ENCODE measurements around the gene SH2D1A.
"Not testable (repeated sequence)": the region's sequence is repeated elsewhere in the genome, so short reads cannot be mapped to it uniquely, and the experiment has no call there.

SH2D1A gene

DNA sequence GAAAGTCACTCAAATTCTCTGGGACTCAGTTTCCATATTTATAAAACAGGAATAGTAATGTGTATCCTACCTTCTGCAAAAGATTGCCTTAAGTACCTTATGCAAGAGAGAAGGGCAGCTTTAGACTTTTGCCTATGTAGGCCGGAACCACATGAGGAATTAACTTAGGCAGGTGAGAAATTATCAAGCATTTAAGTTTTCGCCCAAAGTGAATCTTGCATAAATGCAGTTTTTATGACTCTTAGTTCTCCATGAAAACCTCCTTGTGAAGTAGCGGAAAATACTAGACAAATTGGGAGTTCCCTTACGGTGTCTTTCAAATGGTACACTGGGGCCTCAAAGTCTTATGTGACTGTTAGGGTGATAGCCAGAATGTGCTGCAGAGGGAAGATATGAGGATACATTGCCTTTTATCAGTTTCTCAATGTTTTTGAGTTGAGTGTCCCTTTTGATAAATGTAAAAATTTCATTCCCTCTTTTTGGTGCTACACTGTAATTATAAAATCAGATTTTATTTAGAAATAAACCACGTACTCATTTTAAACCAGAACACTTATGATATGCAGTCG is 2.6 kb downstream of the SH2D1A start:
- DNase-seq (ENCODE audit: low read depth in 2 of 2, low spot score in 1 of 2) = no peak

DNA sequence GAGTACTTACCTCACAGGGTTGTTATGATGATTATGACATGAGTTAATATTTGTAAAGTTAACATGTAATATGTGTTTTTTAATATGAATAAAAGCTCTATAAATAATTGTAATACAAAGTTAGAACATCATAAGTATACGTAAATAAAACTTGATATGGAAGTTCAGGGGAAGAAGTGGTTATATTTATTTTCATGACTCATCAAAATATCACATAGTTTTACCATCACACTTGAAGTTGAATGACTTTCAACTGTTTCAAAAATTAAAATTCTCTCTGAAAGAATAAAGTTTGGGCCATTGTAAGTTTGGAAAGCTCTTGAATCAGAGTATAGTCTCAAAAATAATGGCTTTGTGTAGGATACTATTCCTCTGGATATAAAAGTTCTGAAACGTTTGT is 8.3 kb downstream of the SH2D1A start:
- DNase-seq (ENCODE audit: low read depth in 2 of 2, low spot score in 1 of 2) = no peak

DNA sequence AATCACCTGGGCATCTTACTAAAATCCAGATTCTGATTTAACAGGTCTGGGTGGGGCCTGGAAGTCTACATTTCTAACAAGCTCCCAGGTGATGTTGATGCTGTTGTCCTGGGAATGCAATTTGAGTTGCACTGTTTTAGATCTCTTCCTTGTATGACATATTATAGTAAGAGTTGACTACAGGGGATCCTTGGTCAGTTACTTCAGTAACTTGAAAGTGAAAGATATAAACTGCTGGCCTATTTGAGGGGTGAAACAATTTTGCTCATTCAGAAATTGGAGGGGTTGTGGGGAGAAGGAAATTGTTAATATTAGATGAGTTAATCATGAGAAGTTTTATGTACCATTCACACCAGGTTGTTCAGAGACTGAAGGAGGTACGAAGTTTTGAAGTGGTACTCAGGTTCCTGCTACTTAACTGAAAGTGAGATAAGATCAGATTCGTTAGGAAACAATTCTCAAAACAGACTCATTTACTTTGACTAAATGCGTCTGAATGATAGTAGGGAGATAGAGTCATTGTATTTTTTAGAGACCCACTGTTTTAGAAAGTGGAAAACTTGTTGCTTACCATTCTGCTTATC is 12.5 kb downstream of the SH2D1A start:
- no peak for DNase-seq (ENCODE audit: low read depth in 2 of 2, low spot score in 1 of 2)

- no peak for DNase-seq (ENCODE audit: low read depth in 2 of 2, low spot score in 1 of 2)
Measured at GRCh38 chrX:124362072-124362471, 15.7 kb downstream of the SH2D1A start.

GRCh38 chrX:124362761-124363160 is 16.4 kb downstream of the SH2D1A start:
- no peak for DNase-seq (ENCODE audit: low read depth in 2 of 2, low spot score in 1 of 2)

- DNase-seq (ENCODE audit: low read depth in 2 of 2, low spot score in 1 of 2) = no peak
Measured at GRCh38 chrX:124369722-124370121, 23.4 kb downstream of the SH2D1A start.

- no peak for DNase-seq (ENCODE audit: low read depth in 2 of 2, low spot score in 1 of 2)
Measured at GRCh38 chrX:124373348-124373747, 27.0 kb downstream of the SH2D1A start.

DNA sequence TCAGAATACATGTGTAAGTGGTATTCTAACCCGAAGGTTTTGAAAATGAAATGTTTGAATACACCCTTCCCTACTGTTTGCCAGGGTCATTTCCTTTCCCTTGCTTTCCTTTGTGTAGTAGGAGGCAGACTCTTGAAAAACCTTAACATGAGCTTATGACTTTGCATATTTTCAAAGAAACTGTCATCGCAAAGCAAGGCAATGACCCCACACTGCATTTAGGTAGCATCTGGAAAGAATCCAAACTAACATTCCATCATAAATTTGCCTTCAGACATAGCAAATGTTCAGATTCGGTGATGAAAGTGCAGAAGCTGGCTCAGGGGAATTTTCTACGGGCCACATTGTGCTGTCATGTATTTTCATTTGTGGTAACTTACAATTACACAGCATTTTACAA is 32.3 kb downstream of the SH2D1A start:
- no peak for DNase-seq (ENCODE audit: low read depth in 2 of 2, low spot score in 1 of 2)

- DNase-seq (ENCODE audit: low read depth in 2 of 2, low spot score in 1 of 2) = no peak
Measured at GRCh38 chrX:124383354-124383753, 37.0 kb downstream of the SH2D1A start.

DNA sequence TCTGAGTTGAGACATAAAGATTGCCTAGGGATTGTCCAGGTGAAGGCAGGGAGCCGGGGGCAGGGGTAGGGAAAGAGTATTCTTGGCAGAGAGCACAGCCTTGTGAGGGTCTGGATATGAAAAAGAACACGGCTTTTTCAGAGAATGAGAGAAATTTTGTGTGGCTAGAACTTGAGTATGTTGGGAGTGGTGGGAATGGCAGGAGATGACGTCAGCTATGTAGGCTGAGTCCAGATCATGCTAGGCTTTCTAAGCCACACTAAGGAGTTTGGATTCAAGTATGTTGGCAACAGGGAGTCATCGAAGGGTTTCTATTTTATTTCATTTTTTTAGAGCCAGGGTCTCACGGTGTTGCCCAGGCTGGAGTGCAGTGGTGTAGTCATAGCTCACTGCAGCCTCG is 40.0 kb downstream of the SH2D1A start:
- DNase-seq (ENCODE audit: low read depth in 2 of 2, low spot score in 1 of 2) = no peak

DNA sequence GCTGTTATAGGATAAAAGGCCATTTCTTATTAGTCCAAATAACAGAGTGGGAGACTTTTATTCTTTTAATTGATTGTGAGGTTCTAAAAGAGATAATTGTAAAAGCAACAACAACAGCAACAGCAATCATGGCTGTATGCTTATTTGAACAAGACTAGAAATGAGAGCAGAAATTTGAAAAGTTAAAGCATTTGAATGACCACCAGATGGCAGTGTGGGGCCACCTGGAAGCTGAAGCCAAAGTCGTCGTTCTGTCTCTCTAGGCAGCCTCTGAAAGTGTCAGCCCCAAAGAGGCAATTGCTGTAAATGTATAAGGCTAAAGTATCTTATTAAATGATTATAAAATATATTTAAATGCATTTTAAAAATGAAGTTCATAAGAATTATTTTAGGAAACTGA is 42.2 kb downstream of the SH2D1A start:
- DNase-seq (ENCODE audit: low read depth in 2 of 2, low spot score in 1 of 2) = peak; percentile 16 to 22

GRCh38 chrX:124392794-124393193 is 46.4 kb downstream of the SH2D1A start:
- no peak for DNase-seq (ENCODE audit: low read depth in 2 of 2, low spot score in 1 of 2)

- no peak for DNase-seq (ENCODE audit: low read depth in 2 of 2, low spot score in 1 of 2)
Measured at GRCh38 chrX:124393238-124393637, 46.9 kb downstream of the SH2D1A start.

DNA sequence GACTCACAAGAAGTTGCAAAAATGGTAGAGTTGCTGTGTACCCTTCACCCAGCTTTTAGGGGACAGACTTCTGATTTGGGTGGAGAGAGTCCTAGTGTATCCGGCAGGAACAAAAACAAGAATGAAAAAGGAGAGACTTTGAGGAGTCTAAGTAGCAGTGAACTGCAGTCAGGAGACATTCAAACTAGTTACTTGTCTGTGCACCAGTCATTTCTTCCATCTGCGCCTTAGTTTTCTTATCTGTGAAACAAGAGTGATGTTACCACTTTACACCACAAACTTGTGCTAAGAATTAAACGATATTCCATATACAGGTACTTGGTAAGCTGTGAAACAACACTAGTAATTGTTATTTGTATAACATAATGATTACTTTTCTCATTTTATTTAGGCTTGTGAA is 47.3 kb downstream of the SH2D1A start:
- no peak for DNase-seq (ENCODE audit: low read depth in 2 of 2, low spot score in 1 of 2)

GRCh38 chrX:124395145-124395880 is 49.0 kb downstream of the SH2D1A start:
- no peak for DNase-seq (ENCODE audit: low read depth in 2 of 2, low spot score in 1 of 2)

GRCh38 chrX:124401696-124402095 is 55.3 kb downstream of the SH2D1A start:
- DNase-seq (ENCODE audit: low read depth in 2 of 2, low spot score in 1 of 2) = no peak

DNA sequence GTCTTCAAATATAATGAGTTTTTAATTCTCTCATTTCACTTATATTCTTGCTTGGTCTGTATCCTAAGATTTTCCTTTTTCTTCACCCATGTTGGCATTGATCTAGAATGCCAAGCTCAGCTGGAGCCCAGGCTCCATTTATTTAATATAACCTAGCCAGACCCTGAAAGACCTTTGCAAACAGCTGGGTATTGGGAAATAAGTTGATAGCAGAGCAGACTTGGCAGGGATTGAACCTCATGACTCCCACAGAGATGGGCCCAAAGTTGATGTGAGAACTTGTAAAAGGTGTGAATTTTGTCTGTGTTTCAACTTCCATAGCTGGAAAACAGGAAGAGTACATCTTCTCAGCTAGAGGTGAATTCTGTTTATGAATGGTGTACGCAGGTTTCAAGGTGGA is 59.5 kb downstream of the SH2D1A start:
- DNase-seq (ENCODE audit: low read depth in 2 of 2, low spot score in 1 of 2) = no peak

DNA sequence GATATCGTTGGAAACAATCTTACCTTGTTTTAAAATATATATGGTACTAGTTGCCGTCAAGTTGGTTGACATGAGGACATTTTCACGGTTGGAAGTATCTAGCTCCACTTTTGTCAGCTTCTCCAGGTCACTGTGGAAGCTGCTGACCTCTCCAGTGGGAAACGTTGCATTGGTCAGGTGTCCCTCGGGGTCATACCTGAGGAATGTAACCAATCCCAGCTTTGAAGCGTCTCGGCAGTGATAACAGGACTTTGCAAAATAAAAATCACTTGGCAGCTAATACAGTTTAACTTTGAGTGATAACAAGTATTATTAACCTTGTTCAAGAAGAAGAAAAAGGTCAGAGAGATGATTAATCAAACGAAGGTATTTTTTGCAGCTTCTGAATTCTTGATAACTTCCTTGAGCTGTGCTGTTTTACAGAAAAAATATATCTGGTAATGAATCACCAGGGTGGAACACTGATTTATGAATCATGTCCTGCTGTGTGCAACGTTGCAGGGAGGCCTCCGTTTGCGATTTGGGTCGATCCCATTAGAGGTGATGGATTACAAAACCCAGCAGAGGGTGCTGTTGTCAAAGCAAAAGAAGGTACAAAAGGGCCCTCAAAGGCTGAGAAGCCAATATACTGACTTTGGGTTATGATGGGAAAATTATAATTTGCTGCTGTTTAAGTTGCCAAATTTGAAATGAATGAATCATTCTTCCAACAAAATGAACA is 60.1 kb downstream of the SH2D1A start:
- peak; percentile 23 for DNase-seq (ENCODE audit: low read depth in 2 of 2, low spot score in 1 of 2)

DNA sequence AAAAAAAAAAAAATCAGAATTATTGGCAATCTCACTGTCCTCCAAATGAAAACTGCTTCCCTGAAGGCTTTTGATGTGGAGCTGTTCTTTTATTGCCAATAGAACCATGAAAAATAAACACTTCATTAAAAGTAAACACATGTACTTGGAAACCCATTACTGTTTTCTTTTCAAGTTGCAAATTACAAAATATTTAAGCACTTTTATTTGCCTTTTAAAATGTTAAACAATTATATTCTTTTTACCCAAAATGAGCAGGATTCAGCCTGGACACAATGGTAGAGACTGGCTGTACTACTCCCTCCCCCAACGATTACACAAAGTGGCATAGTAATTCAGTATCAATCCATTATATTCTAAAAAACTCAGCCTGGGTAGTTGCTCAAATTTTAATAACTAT is 60.9 kb downstream of the SH2D1A start:
- DNase-seq (ENCODE audit: low read depth in 2 of 2, low spot score in 1 of 2) = no peak

- not testable (repeated sequence) for DNase-seq (ENCODE audit: low read depth in 2 of 2, low spot score in 1 of 2)
Measured at GRCh38 chrX:124408380-124408779, 62.0 kb downstream of the SH2D1A start.

GRCh38 chrX:124413244-124413643 is 66.9 kb downstream of the SH2D1A start:
- DNase-seq (ENCODE audit: low read depth in 2 of 2, low spot score in 1 of 2) = no peak

GRCh38 chrX:124414281-124414680 is 67.9 kb downstream of the SH2D1A start:
- DNase-seq (ENCODE audit: low read depth in 2 of 2, low spot score in 1 of 2) = no peak

Measured in stimulated activated CD8-positive, alpha-beta memory T cell treated with anti-CD3 and anti-CD28 coated beads, Interleukin-4, amount 100 ng/mL, for 1 hour (primary cell).